Measurements from ENCODE around the gene IL1RAP. TPM values are rescaled to one million over a fixed set of nuclear protein-coding genes. Genes with fewer than 3 reads are reported as not detected.

The IL1RAP gene
- total RNA-seq, 4 donors from 2014 or later = 4.9 to 16.9 (median 10.8) TPM

DNA sequence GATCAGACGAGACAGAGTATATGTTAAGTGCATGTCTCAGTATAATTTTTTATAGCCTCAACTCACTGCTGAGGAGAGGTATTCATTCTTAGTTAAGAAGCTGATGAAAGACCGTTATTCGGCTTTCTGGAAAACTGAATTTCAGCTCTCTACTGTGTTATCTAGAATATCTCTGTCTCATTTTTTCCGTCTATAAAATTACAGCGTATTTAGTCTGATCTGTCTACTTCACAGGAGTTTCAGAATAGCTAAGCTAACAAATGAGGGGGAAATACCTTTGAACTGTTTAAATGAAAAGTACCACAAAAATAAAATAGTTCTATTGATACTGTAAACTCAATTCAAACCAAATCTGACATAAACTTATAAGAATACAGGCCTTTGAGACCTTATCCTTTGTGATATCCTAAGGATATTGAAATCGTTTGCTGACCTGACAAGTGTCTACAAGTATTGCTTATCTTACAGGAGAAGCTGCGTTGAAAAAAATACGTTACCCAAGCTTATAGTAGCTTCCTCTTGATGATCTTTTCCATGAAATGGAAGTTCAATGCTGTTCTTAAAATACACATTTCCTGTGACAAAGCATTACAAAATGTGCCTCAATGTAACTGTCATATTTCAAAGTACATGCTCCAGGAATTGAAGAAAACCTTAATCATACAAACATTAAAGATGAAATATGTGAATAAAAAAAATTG is 104.6 kb downstream of the IL1RAP start:
- DNase-seq = no peak
- Histone ChIP-seq H3K27ac (no peak overlapping the region), H3K36me3 (no peaks in the 10 kb centered on the region), H3K9me3 (no peaks in the 10 kb centered on the region), H3K27me3 (no peaks in the 10 kb centered on the region), H3K4me1 (no peaks in the 10 kb centered on the region), H3K4me3 (replicated peaks in 1 of 3) (no peak overlapping the region)
- TF ChIP-seq, protein P1, sequence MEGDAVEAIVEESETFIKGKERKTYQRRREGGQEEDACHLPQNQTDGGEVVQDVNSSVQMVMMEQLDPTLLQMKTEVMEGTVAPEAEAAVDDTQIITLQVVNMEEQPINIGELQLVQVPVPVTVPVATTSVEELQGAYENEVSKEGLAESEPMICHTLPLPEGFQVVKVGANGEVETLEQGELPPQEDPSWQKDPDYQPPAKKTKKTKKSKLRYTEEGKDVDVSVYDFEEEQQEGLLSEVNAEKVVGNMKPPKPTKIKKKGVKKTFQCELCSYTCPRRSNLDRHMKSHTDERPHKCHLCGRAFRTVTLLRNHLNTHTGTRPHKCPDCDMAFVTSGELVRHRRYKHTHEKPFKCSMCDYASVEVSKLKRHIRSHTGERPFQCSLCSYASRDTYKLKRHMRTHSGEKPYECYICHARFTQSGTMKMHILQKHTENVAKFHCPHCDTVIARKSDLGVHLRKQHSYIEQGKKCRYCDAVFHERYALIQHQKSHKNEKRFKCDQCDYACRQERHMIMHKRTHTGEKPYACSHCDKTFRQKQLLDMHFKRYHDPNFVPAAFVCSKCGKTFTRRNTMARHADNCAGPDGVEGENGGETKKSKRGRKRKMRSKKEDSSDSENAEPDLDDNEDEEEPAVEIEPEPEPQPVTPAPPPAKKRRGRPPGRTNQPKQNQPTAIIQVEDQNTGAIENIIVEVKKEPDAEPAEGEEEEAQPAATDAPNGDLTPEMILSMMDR (IDR thresholded peaks at IDR 0.05) = no peak
- no peak for TF ChIP-seq POLR2A (IDR thresholded peaks at IDR 0.05)
- WGBS, 2 donors = 81 to 86% methylated on average over 8 of the region's 8 CpGs
- intact Hi-C loops (cut with DNase I) = no loop called here

DNA sequence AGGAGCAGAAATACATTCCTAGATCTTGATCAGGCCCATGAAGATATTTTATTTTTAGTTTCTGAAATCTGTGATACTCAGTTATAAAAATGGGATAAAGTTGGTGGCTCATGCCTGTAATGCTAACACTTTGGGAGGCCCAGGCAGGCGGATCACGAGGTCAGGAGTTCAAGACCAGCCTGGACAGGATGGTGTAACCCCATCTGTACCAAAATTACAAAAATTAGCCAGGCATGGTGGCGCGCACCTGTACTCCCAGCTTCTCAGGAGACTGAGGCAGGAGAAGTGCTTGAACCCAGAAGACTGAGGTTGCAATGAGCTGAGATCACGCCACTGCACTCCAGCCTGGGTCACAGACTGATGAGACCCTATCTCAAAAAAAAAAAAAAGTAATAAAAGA is 105.5 kb downstream of the IL1RAP start:
- intact Hi-C loops (cut with DNase I) = no loop called here
- Histone ChIP-seq H3K36me3 (no peaks in the 10 kb centered on the region), H3K4me1 (no peaks in the 10 kb centered on the region), H3K27me3 (no peaks in the 10 kb centered on the region), H3K9me3 (no peaks in the 10 kb centered on the region), H3K27ac (no peak overlapping the region), H3K4me3 (replicated peaks in 1 of 3) (no peak overlapping the region)
- TF ChIP-seq, protein P1 (IDR thresholded peaks at IDR 0.05) = no peak
- no peak for TF ChIP-seq POLR2A (IDR thresholded peaks at IDR 0.05)
- WGBS, 2 donors = 84 to 85% methylated on average over 5 of the region's 5 CpGs
- no peak for DNase-seq

DNA sequence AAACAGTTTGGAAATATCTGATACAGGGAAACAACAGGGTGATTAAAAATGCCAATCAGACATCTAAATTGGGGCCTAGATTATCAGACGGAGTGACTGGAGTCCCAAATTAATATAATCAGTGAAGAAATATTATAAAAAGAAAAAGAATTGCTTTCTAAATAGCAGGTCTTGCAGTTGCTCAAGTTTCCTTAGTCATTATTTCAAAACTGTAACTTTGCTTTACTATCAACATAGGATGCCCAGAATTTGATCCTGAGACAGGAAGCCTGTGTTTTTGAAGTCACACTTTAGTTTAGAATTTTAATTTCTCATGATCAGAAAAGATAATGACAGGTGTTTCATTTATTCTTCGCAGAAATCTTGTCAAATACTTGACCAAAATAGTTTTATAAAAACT is 105.9 kb downstream of the IL1RAP start:
- H3K27ac ChIP-seq = no peak overlapping the region
- no peak for TF ChIP-seq POLR2A (IDR thresholded peaks at IDR 0.05)
- TF ChIP-seq, protein P1 (IDR thresholded peaks at IDR 0.05) = no peak
- DNase-seq = no peak
- no peaks in the 10 kb centered on the region for H3K27me3 ChIP-seq
- intact Hi-C loops (cut with DNase I) = no loop called here
- no peaks in the 10 kb centered on the region for H3K9me3 ChIP-seq
- no peaks in the 10 kb centered on the region for H3K4me1 ChIP-seq
- H3K4me3 ChIP-seq (replicated peaks in 1 of 3) = no peak overlapping the region
- WGBS, 2 donors = 94 to 95% methylated on average over 2 of the region's 2 CpGs
- H3K36me3 ChIP-seq = no peaks in the 10 kb centered on the region

DNA sequence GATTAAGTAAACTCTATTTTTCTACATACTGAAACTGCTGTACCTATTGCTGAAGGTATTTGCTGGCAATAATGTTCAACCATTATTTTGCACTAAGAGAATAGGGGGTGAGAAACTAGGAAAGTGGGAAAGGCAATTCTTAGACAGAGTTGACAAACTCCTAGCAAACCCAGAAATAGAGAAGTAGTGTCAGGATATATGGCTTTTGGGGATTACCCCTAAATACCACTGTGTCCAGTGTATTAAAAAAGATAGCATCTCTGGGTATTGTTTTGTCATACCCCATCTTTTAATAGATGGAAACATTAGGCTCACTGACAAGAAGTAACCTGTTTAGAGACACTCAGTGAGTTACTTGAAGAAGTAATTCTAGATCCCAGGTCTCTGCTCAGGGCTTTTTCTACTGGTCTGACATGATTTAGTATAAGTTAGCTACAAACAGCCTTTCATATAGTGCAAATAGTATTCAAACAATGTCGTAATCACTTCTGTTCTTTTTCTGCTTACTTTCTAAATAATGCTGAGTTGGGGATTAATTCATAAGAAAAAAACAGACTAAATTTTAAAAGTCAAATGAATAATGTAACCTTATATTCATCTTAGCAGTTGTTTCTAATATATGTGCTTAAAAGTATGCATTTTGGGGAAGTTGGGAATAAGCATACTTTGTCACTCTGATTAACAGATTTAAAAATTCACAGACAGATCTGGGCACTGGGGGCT is 107.2 kb downstream of the IL1RAP start:
- Histone ChIP-seq H3K4me1 (no peaks in the 10 kb centered on the region), H3K27me3 (no peaks in the 10 kb centered on the region), H3K9me3 (no peaks in the 10 kb centered on the region), H3K4me3 (replicated peaks in 1 of 3) (no peak overlapping the region), H3K27ac (no peak overlapping the region), H3K36me3 (no peaks in the 10 kb centered on the region)
- intact Hi-C loops (cut with DNase I) = no loop called here
- no peak for DNase-seq
- no peak for TF ChIP-seq POLR2A (IDR thresholded peaks at IDR 0.05)
- TF ChIP-seq, protein P1 (IDR thresholded peaks at IDR 0.05) = no peak
- 80 to 86% methylated on average over 1 of the region's 1 CpG for WGBS, 2 donors

DNA sequence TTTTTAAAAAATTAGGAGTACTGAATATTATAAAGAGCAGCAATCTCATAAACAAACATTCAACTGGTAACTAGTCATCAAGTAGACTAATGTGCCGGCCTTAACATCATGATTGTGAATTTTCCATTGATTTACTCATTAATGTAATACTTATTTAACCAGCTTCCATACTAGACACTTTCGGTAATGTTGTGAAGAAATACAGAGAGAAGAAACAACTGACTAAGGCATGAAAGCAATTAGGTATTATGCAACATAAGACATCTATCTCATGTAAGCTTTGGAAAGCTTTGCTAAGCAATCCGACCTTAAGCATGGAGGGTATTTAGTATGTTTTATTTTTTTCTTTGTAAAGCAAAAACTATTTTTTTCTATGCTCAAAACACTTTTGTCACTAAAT is 108.0 kb downstream of the IL1RAP start:
- Histone ChIP-seq H3K27me3 (no peaks in the 10 kb centered on the region), H3K36me3 (no peaks in the 10 kb centered on the region), H3K27ac (no peak overlapping the region), H3K4me1 (no peaks in the 10 kb centered on the region), H3K9me3 (no peaks in the 10 kb centered on the region), H3K4me3 (replicated peaks in 1 of 3) (no peak overlapping the region)
- TF ChIP-seq POLR2A (IDR thresholded peaks at IDR 0.05) = no peak
- TF ChIP-seq, protein P1 (IDR thresholded peaks at IDR 0.05) = no peak
- intact Hi-C loops (cut with DNase I) = no loop called here
- 89 to 91% methylated on average over 3 of the region's 3 CpGs for WGBS, 2 donors
- no peak for DNase-seq

Measured in thyroid gland (tissue), 4 donors.